Thyroid gland (tissue), 4 donors: ENCODE data around the gene DGCR8.

Experiments used
- CTCF ChIP-seq, 6 experiments: fragments of 200-600 bp in 3 of 6; fragments of 450-650 bp in 3 of 6; sonication (generic) in 3 of 6; IDR thresholded peaks; one replicate each; pipeline ENCODE4 v1.5.1; 2016 to 2019; ENCODE audit warnings: antibody characterized with exemption in 6 of 6, mild to moderate bottlenecking in 2 of 6, inconsistent platforms in 1 of 6, moderate library complexity in 1 of 6
- POLR2A ChIP-seq, 2 donors: fragments of 450-650 bp; IDR thresholded peaks; one replicate each; pipeline ENCODE4 v1.6.1; 2017; ENCODE audit warnings: antibody characterized with exemption in 2 of 2, mild to moderate bottlenecking in 2 of 2, moderate library complexity in 1 of 2

- TF ChIP-seq POLR2A (IDR thresholded peaks at IDR 0.05) (no peak), CTCF (IDR thresholded peaks at IDR 0.05) (no peak)
Observed at GRCh38 chr22:20076627-20077172, 3.3 kb upstream of the DGCR8 start.
